Hypothalamus (tissue), 51 donors: ENCODE measurements around the gene PHF11.
"Not testable (repeated sequence)": the region's sequence is repeated elsewhere in the genome, so short reads cannot be mapped to it uniquely, and the experiment has no call there.

ENCODE experiments used
- DNase-seq, 51 donors: peaks; one replicate each; lab custom pipeline; 2025; lab: John Stamatoyannopoulos, UW

Gene PHF11

GRCh38 chr13:49543656-49544055 is 47.9 kb downstream of the PHF11 start:
- no peak for DNase-seq

GRCh38 chr13:49545661-49546060 is 49.9 kb downstream of the PHF11 start:
- DNase-seq = no peak

GRCh38 chr13:49546561-49546960 is 50.8 kb downstream of the PHF11 start:
- no peak for DNase-seq

- DNase-seq = no peak
Observed at GRCh38 chr13:49549289-49549688, 53.5 kb downstream of the PHF11 start.

- DNase-seq = no peak
Observed at GRCh38 chr13:49550942-49551644, 55.3 kb downstream of the PHF11 start.

- no peak for DNase-seq
Observed at GRCh38 chr13:49553888-49554287, 58.1 kb downstream of the PHF11 start.

- no peak for DNase-seq
Observed at GRCh38 chr13:49554387-49554786, 58.6 kb downstream of the PHF11 start.

- DNase-seq = no peak
Observed at GRCh38 chr13:49559006-49559405, 63.3 kb downstream of the PHF11 start.

GRCh38 chr13:49560270-49561061 is 64.7 kb downstream of the PHF11 start:
- peak in 2 of 51 donors; percentile 9 to 11 for DNase-seq

GRCh38 chr13:49561062-49561410 is 65.3 kb downstream of the PHF11 start:
- DNase-seq = no peak

- peak in 1 of 51 donors; percentile 8 for DNase-seq
Observed at GRCh38 chr13:49563516-49563915, 67.8 kb downstream of the PHF11 start.

GRCh38 chr13:49565461-49565860 is 69.7 kb downstream of the PHF11 start:
- DNase-seq = not testable (repeated sequence)

GRCh38 chr13:49566461-49566860 is 70.7 kb downstream of the PHF11 start:
- DNase-seq = no peak

- DNase-seq = no peak
Observed at GRCh38 chr13:49567491-49567890, 71.7 kb downstream of the PHF11 start.

GRCh38 chr13:49569993-49570689 is 74.4 kb downstream of the PHF11 start:
- no peak for DNase-seq

GRCh38 chr13:49571299-49572240 is 75.8 kb downstream of the PHF11 start:
- no peak for DNase-seq
